ENCODE results near the gene ZFPL1. TPM values are rescaled to one million over a fixed set of nuclear protein-coding genes. Genes with fewer than 3 reads are reported as not detected.

ZFPL1 gene
- total and polyA plus RNA-seq, 4 donors = 12.3 to 19.2 (median 16.3) TPM

DNA sequence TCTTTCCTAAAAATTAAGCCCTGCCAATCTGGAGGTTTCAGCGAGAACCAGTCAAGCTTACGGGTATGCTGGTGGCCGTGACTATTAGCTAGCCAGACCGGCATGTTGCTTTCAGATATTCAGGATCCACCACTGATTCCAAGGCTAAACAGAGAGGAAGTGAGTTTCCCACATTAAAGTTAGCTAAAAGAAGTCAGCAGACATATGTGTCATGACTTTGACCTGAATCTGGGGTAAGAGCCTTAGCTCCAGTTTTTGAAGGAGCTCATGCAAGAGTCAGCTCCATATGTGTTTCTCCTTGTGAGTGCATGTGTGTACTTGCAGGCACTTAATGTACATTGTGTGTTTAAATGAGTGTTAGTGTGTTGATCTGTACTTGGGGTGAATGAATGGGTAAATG lies 1.4 kb downstream of the ZFPL1 start:
- TF ChIP-seq RXRA (IDR thresholded peaks at IDR 0.05) (no peak), NR2F2 (IDR thresholded peaks at IDR 0.05) (no peak), HNF4A (conservative IDR thresholded peaks at IDR 0.05) (no peak), EGR1 (IDR thresholded peaks at IDR 0.05; ENCODE audit: low read depth in 2 of 2) (no peak)
- TF ChIP-seq, protein P1, sequence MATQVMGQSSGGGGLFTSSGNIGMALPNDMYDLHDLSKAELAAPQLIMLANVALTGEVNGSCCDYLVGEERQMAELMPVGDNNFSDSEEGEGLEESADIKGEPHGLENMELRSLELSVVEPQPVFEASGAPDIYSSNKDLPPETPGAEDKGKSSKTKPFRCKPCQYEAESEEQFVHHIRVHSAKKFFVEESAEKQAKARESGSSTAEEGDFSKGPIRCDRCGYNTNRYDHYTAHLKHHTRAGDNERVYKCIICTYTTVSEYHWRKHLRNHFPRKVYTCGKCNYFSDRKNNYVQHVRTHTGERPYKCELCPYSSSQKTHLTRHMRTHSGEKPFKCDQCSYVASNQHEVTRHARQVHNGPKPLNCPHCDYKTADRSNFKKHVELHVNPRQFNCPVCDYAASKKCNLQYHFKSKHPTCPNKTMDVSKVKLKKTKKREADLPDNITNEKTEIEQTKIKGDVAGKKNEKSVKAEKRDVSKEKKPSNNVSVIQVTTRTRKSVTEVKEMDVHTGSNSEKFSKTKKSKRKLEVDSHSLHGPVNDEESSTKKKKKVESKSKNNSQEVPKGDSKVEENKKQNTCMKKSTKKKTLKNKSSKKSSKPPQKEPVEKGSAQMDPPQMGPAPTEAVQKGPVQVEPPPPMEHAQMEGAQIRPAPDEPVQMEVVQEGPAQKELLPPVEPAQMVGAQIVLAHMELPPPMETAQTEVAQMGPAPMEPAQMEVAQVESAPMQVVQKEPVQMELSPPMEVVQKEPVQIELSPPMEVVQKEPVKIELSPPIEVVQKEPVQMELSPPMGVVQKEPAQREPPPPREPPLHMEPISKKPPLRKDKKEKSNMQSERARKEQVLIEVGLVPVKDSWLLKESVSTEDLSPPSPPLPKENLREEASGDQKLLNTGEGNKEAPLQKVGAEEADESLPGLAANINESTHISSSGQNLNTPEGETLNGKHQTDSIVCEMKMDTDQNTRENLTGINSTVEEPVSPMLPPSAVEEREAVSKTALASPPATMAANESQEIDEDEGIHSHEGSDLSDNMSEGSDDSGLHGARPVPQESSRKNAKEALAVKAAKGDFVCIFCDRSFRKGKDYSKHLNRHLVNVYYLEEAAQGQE (IDR thresholded peaks at IDR 0.05) = no peak
- TF ChIP-seq, protein P2, sequence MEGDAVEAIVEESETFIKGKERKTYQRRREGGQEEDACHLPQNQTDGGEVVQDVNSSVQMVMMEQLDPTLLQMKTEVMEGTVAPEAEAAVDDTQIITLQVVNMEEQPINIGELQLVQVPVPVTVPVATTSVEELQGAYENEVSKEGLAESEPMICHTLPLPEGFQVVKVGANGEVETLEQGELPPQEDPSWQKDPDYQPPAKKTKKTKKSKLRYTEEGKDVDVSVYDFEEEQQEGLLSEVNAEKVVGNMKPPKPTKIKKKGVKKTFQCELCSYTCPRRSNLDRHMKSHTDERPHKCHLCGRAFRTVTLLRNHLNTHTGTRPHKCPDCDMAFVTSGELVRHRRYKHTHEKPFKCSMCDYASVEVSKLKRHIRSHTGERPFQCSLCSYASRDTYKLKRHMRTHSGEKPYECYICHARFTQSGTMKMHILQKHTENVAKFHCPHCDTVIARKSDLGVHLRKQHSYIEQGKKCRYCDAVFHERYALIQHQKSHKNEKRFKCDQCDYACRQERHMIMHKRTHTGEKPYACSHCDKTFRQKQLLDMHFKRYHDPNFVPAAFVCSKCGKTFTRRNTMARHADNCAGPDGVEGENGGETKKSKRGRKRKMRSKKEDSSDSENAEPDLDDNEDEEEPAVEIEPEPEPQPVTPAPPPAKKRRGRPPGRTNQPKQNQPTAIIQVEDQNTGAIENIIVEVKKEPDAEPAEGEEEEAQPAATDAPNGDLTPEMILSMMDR (IDR thresholded peaks at IDR 0.05; ENCODE audit: low read depth, low read length, missing input control) = no peak
- TF ChIP-seq, protein P3, sequence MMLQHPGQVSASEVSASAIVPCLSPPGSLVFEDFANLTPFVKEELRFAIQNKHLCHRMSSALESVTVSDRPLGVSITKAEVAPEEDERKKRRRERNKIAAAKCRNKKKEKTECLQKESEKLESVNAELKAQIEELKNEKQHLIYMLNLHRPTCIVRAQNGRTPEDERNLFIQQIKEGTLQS (IDR thresholded peaks at IDR 0.05) = no peak
- H3K4me3 ChIP-seq (ENCODE audit: low read depth in 1 of 3, low read length in 3 of 3) = no peak overlapping the region
- no peak overlapping the region for H3K27ac ChIP-seq (ENCODE audit: low read depth in 1 of 2, low read length in 2 of 2)
- 95% methylated on average over 4 of the region's 4 CpGs for WGBS
- peaks cover 5 to 39% (median 13%) of the 10 kb centered on the region in 4 donors for H3K36me3 ChIP-seq (ENCODE audit: control insufficient read depth in 4 of 4, insufficient read depth in 3 of 4, low read depth in 1 of 4, low read length in 3 of 4)
- peaks cover 10 to 23% (median 18%) of the 10 kb centered on the region in 4 donors for H3K4me1 ChIP-seq (ENCODE audit: control insufficient read depth in 4 of 4, insufficient read depth in 4 of 4, low read length in 3 of 4)
- no peak overlapping the region for H3K9ac ChIP-seq (ENCODE audit: low read depth in 1 of 2, low read length in 2 of 2)
- no peaks in the 10 kb centered on the region for H3K9me3 ChIP-seq (ENCODE audit: control insufficient read depth in 4 of 4, low read length in 3 of 4)
- H3K27me3 ChIP-seq (ENCODE audit: control insufficient read depth in 4 of 4, insufficient read depth in 4 of 4, low read length in 3 of 4) = no peaks in the 10 kb centered on the region
- no peak for DNase-seq (ENCODE audit: low spot score)

DNA sequence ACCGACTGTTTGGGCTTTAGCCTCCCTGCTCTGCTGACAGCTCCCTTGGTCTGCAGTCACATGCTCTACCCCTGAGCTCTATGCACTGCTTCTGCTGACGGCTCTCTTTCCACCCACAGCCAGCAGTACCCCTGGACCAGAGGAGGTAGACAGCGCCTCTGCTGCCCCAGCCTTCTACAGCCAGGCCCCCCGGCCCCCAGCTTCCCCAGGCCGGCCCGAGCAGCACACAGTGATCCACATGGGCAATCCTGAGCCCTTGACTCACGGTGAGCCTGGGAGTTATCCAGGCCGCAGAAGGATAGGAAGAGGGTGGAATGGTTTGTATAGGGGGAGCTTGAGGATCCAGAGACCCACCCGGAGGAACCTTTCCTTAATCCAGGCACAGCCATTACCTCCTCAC lies 2.8 kb downstream of the ZFPL1 start:
- no peak for DNase-seq (ENCODE audit: low spot score)
- H3K27ac ChIP-seq (ENCODE audit: low read depth in 1 of 2, low read length in 2 of 2) = no peak overlapping the region
- H3K4me1 ChIP-seq (ENCODE audit: control insufficient read depth in 4 of 4, insufficient read depth in 4 of 4, low read length in 3 of 4) = peaks cover 10 to 23% (median 18%) of the 10 kb centered on the region in 4 donors
- H3K36me3 ChIP-seq (ENCODE audit: control insufficient read depth in 4 of 4, insufficient read depth in 3 of 4, low read depth in 1 of 4, low read length in 3 of 4) = peaks cover 5 to 39% (median 13%) of the 10 kb centered on the region in 4 donors
- no peak overlapping the region for H3K4me3 ChIP-seq (ENCODE audit: low read depth in 1 of 3, low read length in 3 of 3)
- TF ChIP-seq HNF4A (conservative IDR thresholded peaks at IDR 0.05) (no peak), FOXA1 (IDR thresholded peaks at IDR 0.05) (no peak), HNF4G (IDR thresholded peaks at IDR 0.05) (no peak), RXRA (IDR thresholded peaks at IDR 0.05) (no peak), RAD21 (IDR thresholded peaks at IDR 0.05) (no peak), TAF1 (conservative IDR thresholded peaks at IDR 0.05) (no peak), FOXA2 (IDR thresholded peaks at IDR 0.05) (no peak), JUND (IDR thresholded peaks at IDR 0.05) (no peak), YY1 (IDR thresholded peaks at IDR 0.05) (no peak), SP1 (IDR thresholded peaks at IDR 0.05) (no peak), GABPA (IDR thresholded peaks at IDR 0.05 in 1 of 2, conservative IDR thresholded peaks at IDR 0.05 in 1 of 2) (no peak), NR2F2 (IDR thresholded peaks at IDR 0.05) (no peak), EGR1 (IDR thresholded peaks at IDR 0.05; ENCODE audit: low read depth in 2 of 2) (no peak)
- TF ChIP-seq, protein P3 (IDR thresholded peaks at IDR 0.05) = no peak
- TF ChIP-seq, protein P4, sequence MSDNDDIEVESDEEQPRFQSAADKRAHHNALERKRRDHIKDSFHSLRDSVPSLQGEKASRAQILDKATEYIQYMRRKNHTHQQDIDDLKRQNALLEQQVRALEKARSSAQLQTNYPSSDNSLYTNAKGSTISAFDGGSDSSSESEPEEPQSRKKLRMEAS (IDR thresholded peaks at IDR 0.05) = no peak
- TF ChIP-seq, protein P5, sequence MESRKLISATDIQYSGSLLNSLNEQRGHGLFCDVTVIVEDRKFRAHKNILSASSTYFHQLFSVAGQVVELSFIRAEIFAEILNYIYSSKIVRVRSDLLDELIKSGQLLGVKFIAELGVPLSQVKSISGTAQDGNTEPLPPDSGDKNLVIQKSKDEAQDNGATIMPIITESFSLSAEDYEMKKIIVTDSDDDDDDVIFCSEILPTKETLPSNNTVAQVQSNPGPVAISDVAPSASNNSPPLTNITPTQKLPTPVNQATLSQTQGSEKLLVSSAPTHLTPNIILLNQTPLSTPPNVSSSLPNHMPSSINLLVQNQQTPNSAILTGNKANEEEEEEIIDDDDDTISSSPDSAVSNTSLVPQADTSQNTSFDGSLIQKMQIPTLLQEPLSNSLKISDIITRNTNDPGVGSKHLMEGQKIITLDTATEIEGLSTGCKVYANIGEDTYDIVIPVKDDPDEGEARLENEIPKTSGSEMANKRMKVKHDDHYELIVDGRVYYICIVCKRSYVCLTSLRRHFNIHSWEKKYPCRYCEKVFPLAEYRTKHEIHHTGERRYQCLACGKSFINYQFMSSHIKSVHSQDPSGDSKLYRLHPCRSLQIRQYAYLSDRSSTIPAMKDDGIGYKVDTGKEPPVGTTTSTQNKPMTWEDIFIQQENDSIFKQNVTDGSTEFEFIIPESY (IDR thresholded peaks at IDR 0.05) = no peak
- TF ChIP-seq, protein P2 (IDR thresholded peaks at IDR 0.05; ENCODE audit: low read depth, low read length, missing input control) = no peak
- TF ChIP-seq, protein P1 (IDR thresholded peaks at IDR 0.05) = no peak
- no peaks in the 10 kb centered on the region for H3K9me3 ChIP-seq (ENCODE audit: control insufficient read depth in 4 of 4, low read length in 3 of 4)
- WGBS = 95% methylated on average over 9 of the region's 9 CpGs
- H3K27me3 ChIP-seq (ENCODE audit: control insufficient read depth in 4 of 4, insufficient read depth in 4 of 4, low read length in 3 of 4) = no peaks in the 10 kb centered on the region
- H3K9ac ChIP-seq (ENCODE audit: low read depth in 1 of 2, low read length in 2 of 2) = no peak overlapping the region
